BLaER1 (cell line): ENCODE results near the gene GNGT1.

Experiments used
- H3K27ac ChIP-seq: shearing (Covaris generic); formaldehyde crosslinking; 2 replicates; pipeline ENCODE4 v1.8.1; 2022
- H3K27me3 ChIP-seq: shearing (Covaris generic); formaldehyde crosslinking; 2 replicates; pipeline ENCODE4 v1.8.1; 2022
- H3K36me3 ChIP-seq: shearing (Covaris generic); formaldehyde crosslinking; 2 replicates; pipeline ENCODE4 v1.8.1; 2022
- H3K4me1 ChIP-seq: shearing (Covaris generic); formaldehyde crosslinking; 2 replicates; pipeline ENCODE4 v1.8.1; 2022
- H3K4me2 ChIP-seq: shearing (Covaris generic); formaldehyde crosslinking; 2 replicates; pipeline ENCODE4 v1.8.1; 2022
- H3K4me3 ChIP-seq: shearing (Covaris generic); formaldehyde crosslinking; 2 replicates; pipeline ENCODE4 v1.8.1; 2022
- H3K9ac ChIP-seq: shearing (Covaris generic); formaldehyde crosslinking; 2 replicates; pipeline ENCODE4 v1.8.1; 2022
- H3K9me3 ChIP-seq: shearing (Covaris generic); formaldehyde crosslinking; 2 replicates; pipeline ENCODE4 v1.8.1; 2022
- H4K20me1 ChIP-seq: shearing (Covaris generic); formaldehyde crosslinking; 2 replicates; pipeline ENCODE4 v1.8.1; 2022
- Cebpa-rat ChIP-seq: shearing (Covaris generic); IDR thresholded peaks from 2 replicates; pipeline ENCODE4 v1.8.1; 2022

The GNGT1 gene

GRCh38 chr7:93920496-93921182, 14.3 kb downstream of the GNGT1 start:
- no peaks in the 10 kb centered on the region for H3K9me3 ChIP-seq
- H3K4me2 ChIP-seq: peak overlapping the region; percentile 93
- H3K4me3 ChIP-seq: no peak overlapping the region
- H3K4me1 ChIP-seq: peaks cover 16% of the 10 kb centered on the region
- H3K9ac ChIP-seq: no peak overlapping the region
- H3K36me3 ChIP-seq: no peaks in the 10 kb centered on the region
- no peaks in the 10 kb centered on the region for H4K20me1 ChIP-seq
- no peak for TF ChIP-seq Cebpa-rat
- no peaks in the 10 kb centered on the region for H3K27me3 ChIP-seq
- no peak overlapping the region for H3K27ac ChIP-seq

GRCh38 chr7:93921186-93921585, 14.8 kb downstream of the GNGT1 start:
- no peaks in the 10 kb centered on the region for H3K36me3 ChIP-seq
- H3K4me3 ChIP-seq: peak overlapping the region; percentile 66
- H3K4me1 ChIP-seq: peaks cover 16% of the 10 kb centered on the region
- TF ChIP-seq Cebpa-rat: no peak
- H3K4me2 ChIP-seq: peak overlapping the region; percentile 93
- peak overlapping the region; percentile 70; the same call in 1 of the 2 replicates for H3K27ac ChIP-seq
- no peaks in the 10 kb centered on the region for H3K9me3 ChIP-seq
- H3K9ac ChIP-seq: peak overlapping the region; percentile 74; the same call in 1 of the 2 replicates
- H3K27me3 ChIP-seq: no peaks in the 10 kb centered on the region
- H4K20me1 ChIP-seq: no peaks in the 10 kb centered on the region

- no peaks in the 10 kb centered on the region for H3K9me3 ChIP-seq
- H3K4me1 ChIP-seq: peaks cover 16% of the 10 kb centered on the region
- H3K9ac ChIP-seq: peak within 1 kb of the TSS; percentile 74
- no peaks in the 10 kb centered on the region for H4K20me1 ChIP-seq
- TF ChIP-seq Cebpa-rat: no peak
- H3K27ac ChIP-seq: peak within 1 kb of the TSS; percentile 70
- no peaks in the 10 kb centered on the region for H3K36me3 ChIP-seq
- H3K4me2 ChIP-seq: peak within 1 kb of the TSS; percentile 93
- no peaks in the 10 kb centered on the region for H3K27me3 ChIP-seq
- H3K4me3 ChIP-seq: peak within 1 kb of the TSS; percentile 66
Observed at GRCh38 chr7:93921607-93922566, 15.5 kb downstream of the GNGT1 start, which contains the start of gene GNG11. Gene GNG11, plus strand, starts transcription at chr7:93921735. Its CDS starts 403 bp downstream, at chr7:93922138.

- Histone ChIP-seq H3K4me3 (peak overlapping the region; percentile 66; the same call in 1 of the 2 replicates), H3K9ac (no peak overlapping the region), H3K27ac (no peak overlapping the region), H3K36me3 (no peaks in the 10 kb centered on the region), H3K27me3 (no peaks in the 10 kb centered on the region), H3K4me2 (no peak overlapping the region; the same call in 1 of the 2 replicates), H3K4me1 (peaks cover 16% of the 10 kb centered on the region), H3K9me3 (no peaks in the 10 kb centered on the region), H4K20me1 (no peaks in the 10 kb centered on the region)
- no peak for TF ChIP-seq Cebpa-rat
Observed at GRCh38 chr7:93923296-93923695, 16.9 kb downstream of the GNGT1 start.

- H3K36me3 ChIP-seq: no peaks in the 10 kb centered on the region
- no peaks in the 10 kb centered on the region for H3K27me3 ChIP-seq
- H3K4me3 ChIP-seq: no peak overlapping the region
- H4K20me1 ChIP-seq: no peaks in the 10 kb centered on the region
- H3K9ac ChIP-seq: no peak overlapping the region
- no peak for TF ChIP-seq Cebpa-rat
- H3K9me3 ChIP-seq: no peaks in the 10 kb centered on the region
- no peak overlapping the region for H3K4me2 ChIP-seq
- no peak overlapping the region for H3K27ac ChIP-seq
- H3K4me1 ChIP-seq: peaks cover 16% of the 10 kb centered on the region
Observed at GRCh38 chr7:93923942-93924341, 17.6 kb downstream of the GNGT1 start.

- Histone ChIP-seq H3K9me3 (no peaks in the 10 kb centered on the region), H3K36me3 (no peaks in the 10 kb centered on the region), H3K4me2 (no peak overlapping the region), H4K20me1 (no peaks in the 10 kb centered on the region), H3K9ac (no peak overlapping the region), H3K27me3 (no peaks in the 10 kb centered on the region), H3K4me1 (peaks cover 14% of the 10 kb centered on the region), H3K4me3 (no peak overlapping the region), H3K27ac (no peak overlapping the region)
- TF ChIP-seq Cebpa-rat: no peak
Observed at GRCh38 chr7:93926800-93927199, 20.4 kb downstream of the GNGT1 start.

- no peak for TF ChIP-seq Cebpa-rat
- Histone ChIP-seq H3K4me1 (peaks cover 10% of the 10 kb centered on the region), H3K4me3 (no peak overlapping the region), H3K4me2 (no peak overlapping the region), H3K9me3 (no peaks in the 10 kb centered on the region), H3K36me3 (no peaks in the 10 kb centered on the region), H4K20me1 (no peaks in the 10 kb centered on the region), H3K9ac (no peak overlapping the region), H3K27me3 (no peaks in the 10 kb centered on the region), H3K27ac (no peak overlapping the region)
Observed at GRCh38 chr7:93927585-93927984, 21.2 kb downstream of the GNGT1 start.

- no peak overlapping the region for H3K9ac ChIP-seq
- no peaks in the 10 kb centered on the region for H3K9me3 ChIP-seq
- H3K27me3 ChIP-seq: no peaks in the 10 kb centered on the region
- H3K4me3 ChIP-seq: no peak overlapping the region
- TF ChIP-seq Cebpa-rat: no peak
- no peaks in the 10 kb centered on the region for H4K20me1 ChIP-seq
- no peak overlapping the region for H3K27ac ChIP-seq
- H3K4me1 ChIP-seq: peaks cover 10% of the 10 kb centered on the region
- H3K4me2 ChIP-seq: no peak overlapping the region
- H3K36me3 ChIP-seq: no peaks in the 10 kb centered on the region
Observed at GRCh38 chr7:93931655-93932054, 25.3 kb downstream of the GNGT1 start.

- Histone ChIP-seq H3K36me3 (no peaks in the 10 kb centered on the region), H3K27me3 (no peaks in the 10 kb centered on the region), H3K9me3 (no peaks in the 10 kb centered on the region), H3K9ac (no peak overlapping the region), H3K4me1 (peaks cover 10% of the 10 kb centered on the region), H3K27ac (no peak overlapping the region), H4K20me1 (no peaks in the 10 kb centered on the region), H3K4me3 (no peak overlapping the region), H3K4me2 (no peak overlapping the region)
- TF ChIP-seq Cebpa-rat: no peak
Observed at GRCh38 chr7:93933156-93933555, 26.8 kb downstream of the GNGT1 start.

GRCh38 chr7:93935102-93935501, 28.7 kb downstream of the GNGT1 start:
- Histone ChIP-seq H3K4me3 (no peak overlapping the region), H3K4me2 (no peak overlapping the region), H3K4me1 (peaks cover 6% of the 10 kb centered on the region), H4K20me1 (no peaks in the 10 kb centered on the region), H3K9me3 (no peaks in the 10 kb centered on the region), H3K27me3 (no peaks in the 10 kb centered on the region), H3K36me3 (no peaks in the 10 kb centered on the region), H3K27ac (no peak overlapping the region), H3K9ac (no peak overlapping the region)
- TF ChIP-seq Cebpa-rat: no peak
